ENCODE data around the gene EPB41.
A peak's percentile ranks its signal among the peaks of the same experiment; 100 is the strongest.
"Not testable (repeated sequence)": the region's sequence is repeated elsewhere in the genome, so short reads cannot be mapped to it uniquely, and the experiment has no call there.

Gene EPB41

DNA sequence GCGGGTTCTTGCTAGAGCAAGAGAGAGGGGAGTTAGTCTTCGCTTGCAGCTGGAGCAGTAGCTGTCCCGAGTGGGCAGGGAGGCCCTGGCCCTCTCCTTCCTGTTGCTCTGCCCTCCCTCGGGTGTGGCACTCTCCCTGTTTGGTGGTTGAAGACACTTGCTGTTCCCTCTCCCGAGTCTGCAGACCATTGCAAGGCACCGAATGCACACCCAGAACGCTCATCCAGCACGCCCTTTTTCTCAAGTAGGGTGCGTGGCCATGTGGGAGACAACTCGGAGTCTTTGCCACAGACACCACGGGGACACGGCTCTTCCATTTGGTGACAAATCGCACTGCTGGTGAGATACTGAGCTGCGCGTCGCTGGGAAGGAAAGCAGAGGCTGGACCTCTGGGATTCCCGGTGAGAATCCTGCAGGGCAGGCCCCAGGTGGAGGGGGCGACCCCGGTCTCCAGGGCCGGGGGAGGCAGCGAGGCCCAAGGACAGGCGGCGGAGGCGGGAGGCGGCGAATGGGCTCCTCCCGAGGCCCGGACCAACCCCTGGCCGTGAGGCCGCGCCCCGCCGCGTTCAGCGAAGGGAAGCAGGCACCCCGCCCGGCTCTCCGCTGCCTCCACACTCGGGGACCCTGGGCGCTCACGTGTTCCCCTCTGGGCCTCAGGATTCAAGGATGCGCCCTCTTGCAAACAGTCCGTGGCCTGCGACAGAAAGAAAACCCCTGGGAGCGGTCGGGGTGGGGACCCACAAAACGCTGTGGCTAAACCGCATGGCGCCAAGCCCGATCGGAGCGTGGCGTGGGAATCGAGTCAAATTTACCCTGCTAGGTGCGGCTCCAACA, 219.7 kb downstream of the EPB41 start:
- DNase-seq: peak; percentile 17

- no peak for DNase-seq
Observed at GRCh38 chr1:29134695-29135028, 220.3 kb downstream of the EPB41 start.

DNA sequence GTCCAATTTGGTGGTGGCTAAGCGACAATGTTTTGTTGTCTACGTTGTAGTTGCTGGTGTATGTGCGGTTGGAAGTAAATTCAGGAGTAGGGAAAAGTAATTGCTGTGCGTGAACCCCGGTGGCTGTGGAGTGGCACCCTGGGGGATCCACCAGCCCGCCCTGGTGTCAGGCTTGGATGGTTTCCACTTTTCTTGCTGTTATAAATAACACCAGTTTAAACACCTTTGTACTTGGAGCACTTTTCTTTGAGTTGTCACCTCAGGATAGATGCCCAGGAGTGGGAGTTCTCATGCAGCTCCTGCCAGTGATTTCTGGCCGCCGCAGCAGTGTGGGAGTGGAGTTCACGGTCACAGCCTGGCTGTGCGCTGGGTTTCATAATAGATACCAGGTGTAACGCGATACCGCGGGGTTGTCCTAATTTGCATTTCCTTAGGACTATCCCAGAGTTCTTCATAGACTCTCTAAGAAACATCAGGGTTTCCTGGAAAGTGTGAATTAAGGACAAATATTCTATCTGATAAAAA, 222.1 kb downstream of the EPB41 start:
- peak; percentile 53 for DNase-seq

DNA sequence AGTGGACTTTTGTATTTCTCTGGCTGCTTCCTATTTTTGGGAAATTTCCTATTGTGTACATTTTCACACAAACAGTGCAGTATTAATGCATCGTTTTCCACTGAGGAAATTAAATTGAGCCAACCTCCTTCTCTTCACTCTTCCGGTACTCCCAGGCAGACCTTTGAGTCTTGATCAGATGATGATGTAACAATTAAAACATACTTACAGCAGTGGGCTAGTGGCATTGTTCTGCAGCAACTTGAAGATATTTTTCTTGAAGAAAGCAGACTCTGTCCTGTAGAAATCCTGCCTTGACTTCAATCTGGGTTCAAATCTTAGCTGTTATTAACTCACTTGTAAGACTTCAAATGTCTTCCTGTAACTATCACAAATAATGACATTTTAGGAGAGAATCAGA, 228.3 kb downstream of the EPB41 start:
- no peak for DNase-seq

- no peak for DNase-seq
Observed at GRCh38 chr1:29144178-29144577, 229.8 kb downstream of the EPB41 start.

GRCh38 chr1:29145739-29146437, 231.5 kb downstream of the EPB41 start:
- no peak for DNase-seq

DNA sequence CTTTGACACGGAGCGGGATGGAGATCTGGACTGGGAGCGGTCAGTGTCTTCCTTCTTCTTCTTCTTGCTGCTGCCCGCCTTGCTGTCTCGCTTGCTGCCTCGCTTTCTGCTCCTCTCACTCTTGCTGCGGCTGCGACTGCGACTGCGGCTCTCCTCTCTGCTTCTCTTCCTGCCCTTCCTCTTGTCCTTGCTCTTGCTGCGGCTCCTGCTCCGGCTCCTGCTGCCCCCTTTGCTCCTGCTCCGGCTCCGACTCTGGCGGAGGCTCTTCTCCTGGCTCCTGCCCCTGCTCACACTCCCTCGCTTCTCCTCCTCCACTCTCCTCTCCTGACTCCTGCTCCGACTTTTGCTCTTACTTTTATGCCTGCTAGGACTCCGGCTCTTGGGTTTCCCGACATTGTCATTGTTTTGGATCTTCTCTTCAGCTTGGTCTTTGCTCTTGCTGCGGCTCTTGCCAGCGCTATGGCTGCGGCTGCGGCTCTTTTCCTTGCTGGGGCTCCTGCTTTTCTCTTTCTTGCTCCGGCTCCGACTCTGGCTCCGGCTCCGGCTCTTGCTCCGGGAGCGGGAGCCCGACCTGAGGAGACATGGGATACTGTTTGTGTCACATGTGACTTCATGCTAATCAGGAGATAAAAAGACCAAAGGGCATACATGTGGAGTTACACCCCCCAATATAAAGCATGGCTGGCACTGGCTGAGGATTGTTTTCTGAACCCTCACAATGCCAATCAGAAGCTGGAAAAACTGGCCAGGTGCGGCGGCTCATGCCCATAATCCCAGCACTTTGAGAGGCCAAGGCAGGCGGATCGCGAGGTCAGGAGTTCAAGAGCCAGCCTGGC, 234.5 kb downstream of the EPB41 start:
- no peak for DNase-seq

- DNase-seq: not testable (repeated sequence)
Observed at GRCh38 chr1:29150346-29150745, 236.0 kb downstream of the EPB41 start.

GRCh38 chr1:29152046-29152805, 237.9 kb downstream of the EPB41 start:
- DNase-seq: no peak

- DNase-seq: no peak
Observed at GRCh38 chr1:29156543-29157268, 242.3 kb downstream of the EPB41 start.

DNA sequence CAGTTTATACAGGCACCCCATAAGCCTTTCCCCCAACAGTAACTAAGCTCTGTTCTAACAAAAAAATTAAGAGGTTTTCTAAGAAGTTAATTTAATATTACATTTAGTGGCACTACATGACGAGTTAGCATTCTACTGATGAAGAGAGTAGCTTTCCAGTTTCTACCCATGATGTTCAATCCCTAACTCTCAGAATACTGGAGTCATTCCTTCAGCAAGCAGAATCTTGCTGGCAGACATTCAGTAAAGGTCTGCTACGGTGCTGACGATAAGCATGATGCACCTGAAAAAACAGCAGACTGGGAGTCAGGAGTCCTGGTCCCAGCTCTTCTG, 242.9 kb downstream of the EPB41 start:
- DNase-seq: no peak

- DNase-seq: no peak
Observed at GRCh38 chr1:29159773-29160172, 245.4 kb downstream of the EPB41 start.

DNA sequence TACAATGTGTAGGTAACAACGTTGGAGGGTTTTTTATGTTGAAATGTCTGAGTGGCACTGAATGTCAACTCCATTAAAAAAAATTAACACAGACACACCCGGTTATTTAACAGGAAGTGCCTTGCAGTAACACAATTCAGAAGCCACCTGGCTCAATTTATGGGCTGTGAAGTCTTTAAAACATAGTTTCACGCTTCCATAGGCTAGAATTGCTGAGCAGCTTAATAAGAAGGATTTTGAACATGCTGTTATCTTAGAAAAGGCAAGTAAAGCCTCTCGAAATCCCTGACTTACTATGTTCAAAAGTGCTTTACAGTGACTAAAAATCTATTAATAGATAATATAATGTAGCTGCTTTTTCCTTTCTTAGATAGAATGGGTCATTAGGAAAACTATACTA, 247.7 kb downstream of the EPB41 start:
- no peak for DNase-seq

DNA sequence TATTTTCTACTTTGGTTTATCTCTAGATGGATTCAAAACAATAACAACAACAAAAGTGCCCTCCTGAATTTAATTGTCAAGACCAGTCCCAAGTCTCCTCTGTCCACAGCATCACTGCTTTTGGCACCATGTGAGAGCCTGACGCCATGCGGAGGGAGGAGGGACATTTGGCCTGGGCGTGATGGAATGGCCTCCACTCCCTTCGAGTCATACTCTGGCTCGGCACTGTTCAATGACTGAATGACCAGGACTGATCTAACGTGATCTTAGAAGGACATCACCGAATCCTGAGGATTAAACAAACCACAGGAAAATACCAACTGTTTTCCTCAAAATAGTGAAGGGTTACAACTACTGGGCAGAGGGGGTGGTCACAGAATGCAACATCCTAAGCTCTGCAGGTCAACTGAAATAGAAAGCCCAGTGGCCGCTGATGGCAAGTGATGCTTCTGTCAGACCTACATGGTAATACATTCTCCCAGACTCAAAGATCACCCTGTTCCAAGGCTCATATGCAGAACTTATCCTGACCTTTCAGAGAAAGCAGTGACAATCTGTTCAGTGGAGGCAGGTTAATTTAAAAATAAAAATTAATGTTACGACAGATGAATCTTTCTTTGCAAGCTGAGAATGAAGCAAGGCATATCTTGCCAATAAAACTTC, 248.2 kb downstream of the EPB41 start:
- no peak for DNase-seq

GRCh38 chr1:29164588-29164987, 250.2 kb downstream of the EPB41 start:
- no peak for DNase-seq

DNA sequence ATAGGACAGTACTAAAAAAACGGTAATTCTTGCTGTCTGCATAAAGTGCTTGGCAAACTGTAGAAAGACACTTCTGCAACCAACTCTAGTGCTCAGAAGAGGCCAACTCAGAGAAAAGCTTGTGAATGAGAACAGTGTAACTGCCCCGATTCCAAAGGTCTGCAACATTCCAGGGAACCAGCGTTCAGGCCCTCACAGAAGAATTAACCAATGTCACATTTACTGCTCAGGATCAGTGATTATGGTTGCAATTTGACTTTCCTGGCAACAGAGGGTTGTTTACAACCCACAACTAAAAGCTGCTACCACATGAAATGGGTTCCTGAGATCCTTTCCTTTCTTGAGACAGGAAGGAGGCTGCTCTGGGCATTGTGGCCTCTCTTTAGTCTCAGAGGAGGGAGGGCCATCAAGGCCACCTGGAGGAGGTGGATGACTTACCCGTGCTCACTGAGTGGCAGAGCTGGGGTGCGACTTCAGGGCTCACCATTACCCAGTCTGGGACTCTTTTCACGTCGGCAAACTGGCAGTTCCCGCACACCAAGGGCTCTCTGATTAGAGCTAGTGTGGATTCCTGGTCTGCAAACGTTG, 252.0 kb downstream of the EPB41 start:
- DNase-seq: no peak

GRCh38 chr1:29167904-29168303, 253.5 kb downstream of the EPB41 start:
- DNase-seq: no peak
